GM18508 (cell line): Measurements from ENCODE around the gene CHD2.
"Not testable (repeated sequence)": the region's sequence is repeated elsewhere in the genome, so short reads cannot be mapped to it uniquely, and the experiment has no call there.

Experiments
- ATAC-seq: cut with Tn5 transposase; IDR thresholded peaks from one replicate; pipeline ENCODE4 v1.9.1; 2021; ENCODE audit warnings: moderate number of reproducible peaks; ENCODE audit not compliant: insufficient read depth, unreplicated experiment

Gene CHD2

GRCh38 chr15:93030430-93031102 is 130.4 kb downstream of the CHD2 start:
- peak; percentile 73 for ATAC-seq

- ATAC-seq: no peak
Measured at GRCh38 chr15:93031103-93031464, 131.0 kb downstream of the CHD2 start.

- not testable (repeated sequence) for ATAC-seq
Measured at GRCh38 chr15:93031557-93032384, 131.6 kb downstream of the CHD2 start.

GRCh38 chr15:93032515-93033206 is 132.5 kb downstream of the CHD2 start:
- ATAC-seq: not testable (repeated sequence)

GRCh38 chr15:93033434-93034045 is 133.4 kb downstream of the CHD2 start:
- ATAC-seq: no peak

- ATAC-seq: no peak
Measured at GRCh38 chr15:93034512-93034911, 134.4 kb downstream of the CHD2 start.

- ATAC-seq: no peak
Measured at GRCh38 chr15:93035092-93035915, 135.2 kb downstream of the CHD2 start.

GRCh38 chr15:93035953-93036810 is 136.1 kb downstream of the CHD2 start:
- ATAC-seq: no peak

GRCh38 chr15:93036951-93037819 is 137.1 kb downstream of the CHD2 start:
- no peak for ATAC-seq

GRCh38 chr15:93037820-93038705 is 137.9 kb downstream of the CHD2 start:
- ATAC-seq: no peak

GRCh38 chr15:93039562-93040287 is 139.6 kb downstream of the CHD2 start:
- not testable (repeated sequence) for ATAC-seq

- ATAC-seq: no peak
Measured at GRCh38 chr15:93040288-93041158, 140.4 kb downstream of the CHD2 start.

- ATAC-seq: no peak
Measured at GRCh38 chr15:93041159-93041547, 141.0 kb downstream of the CHD2 start.

- ATAC-seq: no peak
Measured at GRCh38 chr15:93042211-93042610, 142.1 kb downstream of the CHD2 start.

- no peak for ATAC-seq
Measured at GRCh38 chr15:93042691-93043378, 142.7 kb downstream of the CHD2 start.
